C4-2B (cell line): ENCODE results near the gene BTN1A1.
"Not testable (repeated sequence)": the region's sequence is repeated elsewhere in the genome, so short reads cannot be mapped to it uniquely, and the experiment has no call there.

Experiments used
- H3K27ac ChIP-seq: fragments of 450-650 bp; 2 replicates; pipeline ENCODE4 v1.5.1; 2017
- ZFX ChIP-seq: fragments of 450-650 bp; IDR thresholded peaks from 2 replicates; pipeline ENCODE4 v1.6.1; 2017
- TF ChIP-seq, protein P1 (sequence below): fragments of 450-650 bp; conservative IDR thresholded peaks from 2 replicates; pipeline ENCODE4 v1.5.1; 2017; ENCODE audit warnings: mild to moderate bottlenecking

Gene BTN1A1

DNA sequence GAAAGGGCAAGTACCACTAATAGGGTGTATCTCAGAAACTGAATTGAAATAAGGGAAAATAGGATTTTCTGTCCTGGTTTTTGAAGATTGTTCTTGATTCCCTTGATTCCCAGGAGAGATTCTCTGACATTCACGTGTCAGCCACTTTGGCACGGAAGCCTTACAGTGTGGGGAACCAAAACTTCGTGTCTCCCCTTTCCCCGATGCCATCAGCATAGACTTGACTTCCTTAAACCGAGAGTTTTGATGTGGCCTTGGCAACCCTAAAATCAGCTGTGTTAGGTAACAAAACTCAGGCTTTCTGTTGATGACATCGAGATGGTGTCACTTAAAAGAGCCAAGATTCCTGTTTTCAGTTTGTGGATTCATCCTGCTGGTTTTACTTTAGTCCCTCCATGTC, 45.5 kb downstream of the BTN1A1 start:
- H3K27ac ChIP-seq, result no peak overlapping the region
- no peak for TF ChIP-seq ZFX
- TF ChIP-seq, protein P1, sequence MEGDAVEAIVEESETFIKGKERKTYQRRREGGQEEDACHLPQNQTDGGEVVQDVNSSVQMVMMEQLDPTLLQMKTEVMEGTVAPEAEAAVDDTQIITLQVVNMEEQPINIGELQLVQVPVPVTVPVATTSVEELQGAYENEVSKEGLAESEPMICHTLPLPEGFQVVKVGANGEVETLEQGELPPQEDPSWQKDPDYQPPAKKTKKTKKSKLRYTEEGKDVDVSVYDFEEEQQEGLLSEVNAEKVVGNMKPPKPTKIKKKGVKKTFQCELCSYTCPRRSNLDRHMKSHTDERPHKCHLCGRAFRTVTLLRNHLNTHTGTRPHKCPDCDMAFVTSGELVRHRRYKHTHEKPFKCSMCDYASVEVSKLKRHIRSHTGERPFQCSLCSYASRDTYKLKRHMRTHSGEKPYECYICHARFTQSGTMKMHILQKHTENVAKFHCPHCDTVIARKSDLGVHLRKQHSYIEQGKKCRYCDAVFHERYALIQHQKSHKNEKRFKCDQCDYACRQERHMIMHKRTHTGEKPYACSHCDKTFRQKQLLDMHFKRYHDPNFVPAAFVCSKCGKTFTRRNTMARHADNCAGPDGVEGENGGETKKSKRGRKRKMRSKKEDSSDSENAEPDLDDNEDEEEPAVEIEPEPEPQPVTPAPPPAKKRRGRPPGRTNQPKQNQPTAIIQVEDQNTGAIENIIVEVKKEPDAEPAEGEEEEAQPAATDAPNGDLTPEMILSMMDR, result no peak

DNA sequence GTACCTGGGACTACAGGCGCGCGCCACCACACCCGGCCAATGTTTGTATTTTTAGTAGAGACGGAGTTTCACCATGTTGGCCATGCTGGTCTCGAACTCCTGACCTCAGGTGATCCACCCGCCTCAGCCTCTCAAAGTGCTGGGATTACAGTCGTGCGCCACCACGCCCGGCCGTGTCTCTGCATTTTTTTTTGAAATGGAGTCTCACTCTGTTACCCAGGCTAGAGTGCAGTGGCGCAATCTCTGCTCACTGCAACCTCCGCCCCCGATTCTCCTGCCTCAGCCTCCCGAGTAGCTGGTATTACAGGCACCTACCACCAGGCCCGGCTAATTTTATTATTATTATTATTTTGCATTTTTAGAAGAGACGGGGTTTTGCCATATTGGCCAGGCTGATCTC, 47.3 kb downstream of the BTN1A1 start:
- H3K27ac ChIP-seq, result not testable (repeated sequence)

DNA sequence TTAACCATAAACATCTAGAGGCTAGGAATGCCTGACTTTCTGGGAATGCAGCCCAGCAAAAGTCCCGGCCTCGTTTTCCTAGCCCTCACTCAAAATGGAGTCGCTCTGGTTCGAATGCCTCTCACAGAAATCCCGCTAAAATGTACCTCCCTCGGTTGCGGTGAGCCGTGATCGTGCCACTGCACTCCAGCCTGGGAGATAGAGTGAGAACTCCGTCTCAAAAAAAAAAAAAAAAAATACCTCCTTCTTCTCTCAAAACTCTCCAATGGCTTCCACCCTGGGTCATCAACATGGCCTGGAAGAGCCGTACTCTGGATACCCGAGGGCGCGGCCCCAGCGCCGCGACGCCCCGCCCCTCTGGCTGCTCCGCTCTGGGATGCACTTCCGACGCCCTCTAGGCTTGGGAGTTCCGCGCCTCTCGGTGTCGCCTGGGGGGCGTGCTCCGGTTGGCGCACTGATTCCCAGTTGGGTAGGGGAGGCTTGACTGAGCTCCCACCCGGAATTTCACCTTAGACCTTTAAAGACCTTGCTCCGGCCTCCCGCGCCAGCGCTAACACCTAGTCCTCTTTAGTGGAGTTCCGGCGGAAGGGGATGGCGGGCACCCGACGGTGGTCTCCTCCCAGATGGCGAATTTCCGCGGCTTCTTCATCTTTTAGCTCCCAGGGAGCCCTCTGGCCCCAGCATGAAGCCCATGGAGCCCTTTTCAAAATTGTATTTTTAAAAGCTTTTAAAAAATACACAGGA, 50.3 kb downstream of the BTN1A1 start:
- TF ChIP-seq ZFX, result no peak
- TF ChIP-seq, protein P1, result no peak
- no peak overlapping the region for H3K27ac ChIP-seq

DNA sequence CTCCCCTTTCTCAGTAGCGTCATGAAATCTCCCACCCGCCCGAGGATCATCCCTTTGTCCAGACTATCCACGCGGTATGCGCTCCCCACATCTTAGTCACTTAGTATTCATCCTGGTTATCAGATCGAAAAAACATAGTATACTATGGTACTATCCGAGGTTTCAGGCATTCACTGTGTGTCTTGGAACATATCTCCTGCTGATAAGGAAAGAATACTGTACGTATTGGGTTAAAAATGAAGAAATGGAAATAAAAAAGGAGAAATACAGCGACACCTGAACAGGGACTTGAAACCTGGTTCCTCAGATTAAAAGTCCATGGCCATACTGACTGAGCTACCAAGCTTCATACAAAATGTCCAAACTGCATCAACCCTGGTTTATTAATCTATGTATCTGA, 52.1 kb downstream of the BTN1A1 start:
- TF ChIP-seq, protein P1, result no peak
- no peak for TF ChIP-seq ZFX
- H3K27ac ChIP-seq, result no peak overlapping the region

DNA sequence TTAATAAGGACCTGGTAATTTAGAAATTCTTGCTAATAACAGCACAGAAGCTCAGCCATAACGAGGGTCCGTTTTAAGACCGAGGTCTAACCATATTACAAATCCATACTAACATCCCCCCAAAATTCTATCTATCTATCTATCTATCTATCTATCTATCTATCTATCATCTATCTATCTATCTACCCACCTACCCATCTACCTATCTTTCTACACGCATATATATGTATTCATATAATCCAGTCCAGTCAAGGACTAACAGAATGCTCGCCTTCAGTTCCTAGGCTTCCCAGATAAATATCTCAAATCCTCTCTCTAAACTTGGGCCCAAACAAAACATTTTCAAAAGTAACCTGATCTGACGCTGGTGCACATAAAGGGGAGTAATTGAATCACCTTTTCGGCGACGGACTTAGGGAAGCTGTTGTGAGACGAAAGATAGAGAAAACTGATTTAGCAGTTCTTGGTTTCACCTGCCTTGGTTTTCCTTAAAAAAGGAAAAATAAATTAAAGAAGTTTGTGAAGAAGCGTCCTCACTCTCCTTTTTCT, 52.6 kb downstream of the BTN1A1 start:
- TF ChIP-seq ZFX, result no peak
- TF ChIP-seq, protein P1, result no peak
- H3K27ac ChIP-seq, result no peak overlapping the region

DNA sequence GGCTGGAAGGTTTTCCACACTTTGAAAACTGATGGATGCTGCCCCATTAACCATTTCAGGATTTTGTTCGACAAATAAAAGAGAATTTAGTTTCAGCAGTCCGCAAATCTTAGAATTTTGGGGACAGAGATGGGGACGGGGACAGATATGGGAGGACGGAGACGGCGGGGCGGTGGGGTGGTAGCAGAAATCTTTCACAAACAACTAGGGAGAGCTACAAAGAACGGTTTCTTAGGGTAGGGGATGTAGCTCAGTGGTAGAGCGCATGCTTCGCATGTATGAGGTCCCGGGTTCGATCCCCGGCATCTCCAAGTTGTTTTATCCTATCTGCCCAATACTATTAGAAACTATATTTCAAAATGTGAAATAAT, 53.1 kb downstream of the BTN1A1 start:
- TF ChIP-seq, protein P1, result no peak
- no peak for TF ChIP-seq ZFX
- no peak overlapping the region for H3K27ac ChIP-seq

DNA sequence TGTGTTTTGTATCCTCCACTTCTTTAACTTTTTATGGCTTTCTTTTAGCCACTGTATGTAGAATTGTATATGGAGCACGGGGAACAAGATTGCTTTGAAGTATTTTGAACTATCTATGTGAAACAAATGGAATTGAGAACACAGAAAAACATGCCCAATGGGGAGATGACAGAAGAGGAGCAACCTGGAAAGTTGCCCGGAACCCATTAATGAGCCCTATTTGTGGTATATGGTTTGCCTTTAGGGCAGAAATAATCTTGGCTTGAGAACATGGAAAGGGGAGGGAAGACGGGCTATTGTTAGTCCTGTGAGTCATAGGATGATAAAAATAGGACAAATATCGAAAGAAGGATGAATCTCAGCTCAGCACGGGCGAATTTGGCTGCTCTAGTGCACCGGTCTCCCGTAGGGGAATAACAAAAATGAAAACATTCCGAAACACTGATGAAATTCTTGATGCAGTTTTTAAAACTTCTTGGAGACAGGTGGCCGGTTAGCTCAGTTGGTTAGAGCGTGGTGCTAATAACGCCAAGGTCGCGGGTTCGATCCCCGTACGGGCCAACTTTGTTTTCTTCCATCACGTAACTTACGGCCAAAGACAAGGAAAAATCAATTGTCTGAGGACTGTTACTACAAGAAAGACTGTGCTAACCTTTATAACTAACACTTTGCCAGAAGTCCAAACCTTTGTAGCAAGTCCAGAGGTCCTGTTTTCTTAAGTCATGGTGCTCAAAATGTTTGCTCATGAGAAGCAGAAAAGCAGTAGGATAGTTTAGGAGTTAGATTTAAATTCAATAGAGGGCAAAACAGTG, 53.7 kb downstream of the BTN1A1 start:
- H3K27ac ChIP-seq, result no peak overlapping the region
- TF ChIP-seq, protein P1, result no peak
- TF ChIP-seq ZFX, result no peak

DNA sequence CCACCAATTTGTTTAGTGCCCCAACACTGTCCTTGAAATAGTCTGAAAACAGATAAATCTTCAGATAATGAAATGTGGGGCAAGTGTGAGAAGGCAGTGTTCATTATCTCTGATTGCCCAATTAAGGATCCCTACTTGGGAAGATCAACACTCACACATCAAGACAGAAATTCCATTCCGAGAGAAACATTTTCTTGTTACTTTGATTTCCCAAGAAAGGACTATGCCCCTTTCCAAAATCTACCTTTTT, 54.3 kb downstream of the BTN1A1 start:
- H3K27ac ChIP-seq, result no peak overlapping the region; the same call in 1 of the 2 replicates
- TF ChIP-seq, protein P1, result no peak
- TF ChIP-seq ZFX, result no peak
